ENCODE measurements around the gene ADCY4.

Gene ADCY4

GRCh38 chr14:24315243-24315806, 19.5 kb downstream of the ADCY4 start:
- no peak for DNase-seq

DNA sequence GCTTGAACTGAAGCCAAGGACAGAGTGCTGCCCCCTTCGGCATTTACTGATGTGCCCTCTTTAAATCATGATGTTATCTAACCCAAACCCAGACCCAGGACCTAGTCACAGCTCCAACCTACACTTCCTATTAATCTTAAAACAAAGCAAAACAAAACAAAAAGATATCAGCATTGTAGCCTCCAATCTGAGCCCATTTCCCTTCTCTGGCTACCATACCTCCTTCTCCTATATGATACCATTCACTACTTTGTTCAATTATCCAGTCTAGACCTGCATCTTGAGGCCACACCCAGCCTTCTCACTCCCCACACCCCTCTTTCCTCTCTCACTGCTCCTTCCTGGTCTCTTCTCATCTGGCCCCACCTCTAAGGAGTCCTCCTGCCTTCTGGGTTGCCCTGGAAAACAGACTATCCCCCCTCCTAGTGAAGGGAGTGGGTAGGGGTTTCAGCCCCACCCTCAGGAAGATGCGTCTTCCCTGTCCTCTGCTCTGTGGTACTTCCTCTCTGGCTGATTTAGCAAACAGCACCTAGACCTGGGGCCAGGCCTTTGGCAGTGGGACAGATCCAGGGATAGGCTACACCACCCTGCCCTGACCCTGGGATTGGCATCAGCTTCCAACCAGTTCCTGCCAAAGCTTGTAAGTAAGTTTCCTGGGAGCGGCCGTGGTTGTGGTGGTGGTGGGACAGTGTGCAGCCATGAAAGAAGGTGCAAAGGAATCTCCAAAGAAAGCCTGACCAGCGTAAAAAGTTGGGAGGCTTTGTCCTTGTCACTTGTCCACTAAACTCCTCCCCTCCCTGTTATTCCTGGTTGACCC, 20.3 kb downstream of the ADCY4 start:
- no peak for DNase-seq

- DNase-seq, result no peak
These were observed 21.0 kb downstream of the ADCY4 start for GRCh38 chr14:24313913-24314312.

GRCh38 chr14:24312736-24313507, 21.9 kb downstream of the ADCY4 start:
- no peak for DNase-seq

DNA sequence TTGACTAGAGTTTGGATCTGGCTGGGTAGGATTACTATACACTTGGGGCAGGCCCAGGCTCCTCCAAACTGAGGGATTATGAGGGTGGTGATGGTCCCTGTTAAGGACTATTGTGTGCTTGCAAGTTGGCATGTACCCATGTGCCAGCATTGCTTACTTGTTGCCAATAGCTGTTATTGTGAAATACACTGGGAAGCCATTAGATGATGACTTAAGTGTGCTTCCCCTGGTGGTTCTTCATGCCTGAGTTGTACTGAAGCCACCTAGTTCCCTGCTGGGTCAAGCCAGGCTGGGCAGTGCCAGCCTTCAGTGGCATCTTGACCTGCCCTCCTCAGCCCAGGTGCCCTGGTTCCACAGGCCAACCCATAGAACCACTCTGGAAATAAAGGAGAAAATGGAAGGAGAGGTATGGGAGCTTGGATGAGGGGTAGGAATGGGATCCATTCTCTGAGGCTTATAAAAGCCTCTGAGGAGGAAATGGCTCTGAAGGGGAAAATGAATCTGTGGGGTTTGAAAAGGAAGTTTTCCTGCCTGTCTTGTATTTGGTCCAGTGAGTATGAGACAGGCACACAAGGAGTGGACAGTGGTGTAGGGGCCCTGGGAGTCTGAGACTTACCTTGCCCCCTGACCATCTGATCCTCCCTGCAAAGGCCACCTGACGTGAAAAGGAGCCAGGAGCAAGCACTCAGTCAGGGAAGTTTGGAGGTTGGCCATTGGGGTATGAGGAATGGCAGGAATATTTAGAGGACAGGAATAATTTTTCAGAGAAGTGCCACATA, 22.8 kb downstream of the ADCY4 start:
- DNase-seq, result no peak

DNA sequence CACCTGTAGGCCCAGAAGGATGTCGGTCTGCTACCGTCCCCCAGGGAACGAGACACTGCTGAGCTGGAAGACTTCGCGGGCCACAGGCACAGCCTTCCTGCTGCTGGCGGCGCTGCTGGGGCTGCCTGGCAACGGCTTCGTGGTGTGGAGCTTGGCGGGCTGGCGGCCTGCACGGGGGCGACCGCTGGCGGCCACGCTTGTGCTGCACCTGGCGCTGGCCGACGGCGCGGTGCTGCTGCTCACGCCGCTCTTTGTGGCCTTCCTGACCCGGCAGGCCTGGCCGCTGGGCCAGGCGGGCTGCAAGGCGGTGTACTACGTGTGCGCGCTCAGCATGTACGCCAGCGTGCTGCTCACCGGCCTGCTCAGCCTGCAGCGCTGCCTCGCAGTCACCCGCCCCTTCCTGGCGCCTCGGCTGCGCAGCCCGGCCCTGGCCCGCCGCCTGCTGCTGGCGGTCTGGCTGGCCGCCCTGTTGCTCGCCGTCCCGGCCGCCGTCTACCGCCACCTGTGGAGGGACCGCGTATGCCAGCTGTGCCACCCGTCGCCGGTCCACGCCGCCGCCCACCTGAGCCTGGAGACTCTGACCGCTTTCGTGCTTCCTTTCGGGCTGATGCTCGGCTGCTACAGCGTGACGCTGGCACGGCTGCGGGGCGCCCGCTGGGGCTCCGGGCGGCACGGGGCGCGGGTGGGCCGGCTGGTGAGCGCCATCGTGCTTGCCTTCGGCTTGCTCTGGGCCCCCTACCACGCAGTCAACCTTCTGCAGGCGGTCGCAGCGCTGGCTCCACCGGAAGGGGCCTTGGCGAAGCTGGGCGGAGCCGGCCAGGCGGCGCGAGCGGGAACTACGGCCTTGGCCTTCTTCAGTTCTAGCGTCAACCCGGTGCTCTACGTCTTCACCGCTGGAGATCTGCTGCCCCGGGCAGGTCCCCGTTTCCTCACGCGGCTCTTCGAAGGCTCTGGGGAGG, 23.9 kb downstream of the ADCY4 start, which contains the start of gene LTB4R:
Gene LTB4R (plus strand): TSS at position 857 of the 959 bp plus-strand sequence. CDS start 4,150 bp downstream, outside the sequence.
- peak; percentile 45 to 60 for DNase-seq

- no peak for DNase-seq
These were observed 24.6 kb downstream of the ADCY4 start for GRCh38 chr14:24310265-24310645.

DNA sequence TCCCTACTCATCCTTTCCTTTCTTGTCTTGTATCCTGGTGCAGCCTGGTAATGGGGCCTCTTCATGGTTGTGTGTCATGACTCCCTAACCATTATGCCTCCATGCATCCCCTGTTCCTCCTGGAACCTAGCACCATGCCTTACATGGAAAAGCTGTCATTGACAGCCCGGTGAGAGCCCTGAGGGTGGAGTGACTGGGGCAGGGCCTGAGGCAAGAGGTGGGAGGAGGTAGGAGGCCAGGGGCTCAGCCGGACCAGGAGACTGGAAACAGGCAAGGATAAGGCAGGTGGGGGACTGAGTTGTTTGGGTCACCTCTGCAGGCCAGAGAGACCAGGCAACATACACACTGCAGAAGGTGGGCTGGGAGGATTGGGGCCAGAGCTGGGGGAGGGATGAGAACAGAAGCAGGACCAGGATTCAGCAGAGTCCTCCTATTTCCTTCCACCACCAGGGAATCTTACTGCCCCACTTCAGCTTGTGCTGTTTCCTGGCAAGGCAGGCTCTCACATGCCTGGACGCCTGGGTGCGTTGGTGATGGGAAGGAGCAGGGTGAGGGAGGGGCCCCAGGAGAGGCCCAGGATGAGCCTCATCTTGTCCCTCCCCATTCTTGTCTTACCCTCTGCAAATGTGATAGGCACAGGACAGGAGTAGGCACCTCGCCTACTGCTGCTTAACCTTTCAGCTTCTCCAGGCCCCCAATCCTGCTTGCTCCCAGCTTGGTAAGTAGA, 25.2 kb downstream of the ADCY4 start, which contains the start of gene LTB4R2:
Gene LTB4R2 (plus strand): TSS at position 603 of the 727 bp plus-strand sequence. CDS start 525 bp downstream, outside the sequence.
- DNase-seq, result no peak

DNA sequence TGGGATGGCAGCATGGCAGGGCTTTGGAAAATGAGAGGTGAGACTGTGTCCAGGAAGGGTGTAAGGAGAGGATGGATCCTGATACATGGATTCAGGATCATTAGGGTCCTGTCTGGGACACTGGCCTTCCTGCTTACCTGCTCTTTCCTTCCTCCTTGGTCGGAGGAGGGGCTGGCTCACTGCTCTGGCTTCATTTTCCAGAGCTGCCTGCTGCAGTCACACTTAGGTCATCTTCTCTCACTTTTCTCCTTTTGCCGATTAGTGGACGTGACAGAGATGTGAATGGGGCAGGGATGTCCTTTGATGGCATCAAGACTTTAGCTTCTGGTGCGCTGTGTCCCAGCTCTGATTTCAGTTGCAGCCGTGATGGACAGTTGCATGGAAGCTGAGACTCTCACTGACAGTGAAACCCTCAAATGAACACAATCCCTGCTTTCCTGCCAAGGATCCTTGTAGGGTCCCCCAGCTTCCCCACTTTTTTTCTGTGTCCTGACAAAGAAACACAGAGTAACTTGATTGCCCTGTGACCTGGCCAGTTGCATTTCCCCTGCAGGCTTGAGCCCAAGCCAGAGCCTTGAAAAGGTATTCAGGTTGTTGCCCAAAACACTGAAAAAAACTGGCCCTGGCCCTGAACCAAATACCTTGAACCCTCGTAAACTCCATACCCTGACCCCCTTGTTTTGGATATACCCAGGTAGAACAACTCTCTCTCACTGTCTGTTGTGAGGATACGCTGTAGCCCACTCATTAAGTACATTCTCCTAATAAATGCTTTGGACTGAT, 26.3 kb downstream of the ADCY4 start:
- no peak for DNase-seq

- DNase-seq, result peak; percentile 54 to 65
These were observed 27.1 kb downstream of the ADCY4 start, which contains the start of gene CIDEB for GRCh38 chr14:24307575-24308341. Gene CIDEB (minus strand): TSS chr14:24307977. CDS start chr14:24307858, 119 bp downstream.

DNA sequence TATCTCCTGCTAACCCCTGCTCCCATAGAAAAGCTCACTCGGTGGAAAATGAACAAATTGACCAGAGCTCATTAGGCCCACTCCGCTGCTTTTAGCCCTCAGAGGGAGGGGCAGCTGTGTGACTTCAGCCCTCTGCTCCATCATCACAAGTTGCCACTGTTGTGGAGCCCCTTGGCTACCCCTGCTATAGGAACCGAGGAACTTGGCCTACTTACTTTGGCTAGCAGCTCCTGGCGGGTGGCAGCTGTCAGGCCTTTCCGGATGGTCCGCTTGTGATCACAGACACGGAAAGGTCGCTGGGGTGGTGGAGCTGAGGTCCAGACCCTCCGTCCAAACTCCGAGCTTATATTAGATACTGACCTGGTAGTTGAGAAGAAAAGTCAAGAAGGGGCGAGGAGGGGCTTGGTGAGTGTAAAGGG, 27.7 kb downstream of the ADCY4 start:
- no peak for DNase-seq

- DNase-seq, result no peak
These were observed 30.9 kb downstream of the ADCY4 start for GRCh38 chr14:24304019-24304387.

GRCh38 chr14:24300326-24300980, 34.4 kb downstream of the ADCY4 start:
- DNase-seq, result no peak

DNA sequence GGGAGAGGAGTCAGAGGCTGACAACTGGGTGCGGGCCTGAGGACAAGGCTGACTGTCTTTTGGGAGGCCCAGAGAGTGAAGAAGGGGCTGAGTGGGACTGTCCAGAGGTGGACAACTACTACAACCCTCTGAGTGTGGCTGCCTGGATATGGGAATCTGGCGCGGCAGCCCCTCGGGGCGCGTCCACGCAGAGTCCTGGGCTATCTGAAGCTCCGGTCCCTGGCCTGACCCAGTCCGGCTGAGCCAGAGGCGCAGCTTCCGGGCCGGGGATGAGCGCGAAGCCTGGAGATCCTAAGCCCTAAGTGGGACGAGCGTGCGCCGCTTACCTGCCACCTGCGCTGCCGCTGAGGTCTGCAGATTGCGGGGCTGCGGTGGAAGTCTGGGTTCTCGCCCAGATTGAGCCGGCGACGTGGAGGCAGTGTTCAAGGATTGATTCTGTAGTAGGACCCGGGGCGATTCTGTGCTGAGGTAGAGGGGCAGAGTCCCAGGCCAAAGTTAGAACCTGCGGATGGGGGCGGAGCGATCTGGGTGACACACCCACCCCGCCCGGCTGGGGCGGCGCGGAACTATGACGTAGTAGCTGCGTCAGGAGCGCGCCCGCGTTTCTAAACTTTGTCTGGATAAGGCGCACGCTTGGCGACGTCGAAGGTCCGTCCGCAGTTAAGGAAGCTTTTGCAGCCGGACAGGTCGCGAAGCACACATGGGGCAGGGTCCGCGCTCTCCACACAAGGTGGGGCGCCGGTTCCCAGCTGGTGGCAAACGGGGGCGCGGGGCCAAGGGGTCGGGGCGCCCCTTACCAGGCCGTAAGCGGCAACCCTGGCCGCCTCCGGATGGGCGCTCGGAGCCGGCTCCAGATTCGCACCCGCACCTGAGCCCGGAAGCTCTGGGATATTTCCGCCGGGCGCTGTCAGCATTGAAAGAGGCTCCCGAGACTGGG, 35.3 kb downstream of the ADCY4 start, which contains the start of the genes DHRS1 and NOP9:
Gene DHRS1 (minus strand): TSS at position 526 of the 937 bp plus-strand sequence. CDS start 674 bp downstream, outside the sequence.
Gene NOP9 (plus strand): TSS at position 596 of the 937 bp plus-strand sequence. CDS start 105 bp downstream, at position 701.
- DNase-seq, result peak; percentile 89 to 93

DNA sequence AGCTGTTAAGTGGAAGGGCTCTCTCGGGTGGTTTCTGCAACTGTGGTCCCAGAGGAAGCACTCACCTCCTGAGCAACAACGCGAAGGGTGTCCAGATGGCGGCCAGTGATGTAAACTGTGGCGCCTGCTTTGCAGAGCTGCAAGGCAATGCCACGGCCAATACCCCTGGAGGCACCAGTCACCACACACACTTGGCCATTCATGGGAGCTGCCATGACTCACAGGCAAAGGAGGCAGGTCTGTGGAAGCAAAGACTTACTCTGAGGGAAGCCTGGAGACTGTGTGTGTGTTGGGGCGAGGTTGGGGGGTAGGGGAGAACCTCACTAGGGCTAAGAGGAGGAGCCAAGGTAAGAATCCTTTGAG, 36.0 kb downstream of the ADCY4 start:
- DNase-seq, result no peak

DNA sequence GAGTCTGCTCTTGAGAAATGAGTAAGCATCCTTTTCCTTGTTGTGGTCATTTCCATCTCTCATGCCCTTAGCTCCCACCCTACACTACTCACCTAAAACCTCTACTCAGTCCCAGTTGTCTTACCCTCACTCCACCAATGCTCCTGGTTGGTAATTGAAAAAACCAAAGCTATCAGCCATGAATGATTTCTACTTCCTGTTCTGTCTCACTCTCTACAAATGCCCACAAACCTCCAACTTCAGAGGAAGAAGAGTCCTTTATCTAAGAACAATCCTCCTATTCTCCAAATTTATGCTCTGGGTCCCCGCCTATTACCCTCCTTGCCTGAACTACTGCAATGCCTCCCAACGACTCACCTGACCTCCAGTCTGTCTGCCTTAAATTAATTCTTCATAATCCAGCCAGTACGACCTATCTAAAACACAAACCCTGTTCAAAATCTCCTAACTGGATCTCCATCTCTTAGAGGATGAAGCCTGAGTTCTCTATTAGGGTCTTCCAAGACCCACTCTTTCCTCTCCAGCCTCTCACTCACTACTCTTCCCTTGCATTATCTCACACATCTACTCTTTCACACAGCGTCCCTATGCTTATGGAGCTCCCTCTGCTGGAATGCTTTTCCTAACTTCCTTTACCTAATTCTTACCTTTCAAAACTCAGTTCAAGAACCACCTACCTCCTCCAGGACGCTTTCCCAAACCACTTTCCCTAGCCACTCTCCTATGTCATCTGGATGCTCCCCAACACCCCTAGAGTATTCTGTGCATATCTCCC, 37.5 kb downstream of the ADCY4 start:
- no peak for DNase-seq
